Activated CD4-positive, alpha-beta T cell treated with anti-CD3 and anti-CD28 coated beads, Interleukin-10, Interleukin-2, amounts not matched to agents 100 ng/mL and 50 ng/mL, durations not matched to agents 16 hours and 8 hours (primary cell): Measurements from ENCODE around the gene CHD1.

Source experiments
- DNase-seq: peaks from one replicate; pipeline ENCODE4 v3.0.0-alpha.2; 2020

The CHD1 gene

DNA sequence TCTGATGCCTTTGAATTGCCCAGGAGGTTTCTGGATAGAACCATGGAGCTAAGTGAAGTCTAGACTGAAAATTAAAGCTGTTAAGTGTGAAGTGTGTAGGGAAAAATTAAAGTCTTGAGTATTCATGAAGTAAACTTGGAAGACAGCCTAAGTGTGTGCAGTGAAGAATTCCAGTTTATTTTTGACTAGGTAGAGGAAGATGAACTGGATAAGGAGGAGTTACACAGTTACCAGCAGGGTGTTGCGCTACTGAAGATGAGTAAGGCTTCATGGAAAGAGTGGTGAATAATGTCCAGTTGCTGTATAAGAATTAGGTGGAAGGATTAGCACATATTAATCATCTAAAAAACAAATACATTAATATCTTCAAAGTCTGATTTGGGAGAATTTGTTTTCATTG lies 5.7 kb upstream of the CHD1 start:
- DNase-seq: no peak

DNA sequence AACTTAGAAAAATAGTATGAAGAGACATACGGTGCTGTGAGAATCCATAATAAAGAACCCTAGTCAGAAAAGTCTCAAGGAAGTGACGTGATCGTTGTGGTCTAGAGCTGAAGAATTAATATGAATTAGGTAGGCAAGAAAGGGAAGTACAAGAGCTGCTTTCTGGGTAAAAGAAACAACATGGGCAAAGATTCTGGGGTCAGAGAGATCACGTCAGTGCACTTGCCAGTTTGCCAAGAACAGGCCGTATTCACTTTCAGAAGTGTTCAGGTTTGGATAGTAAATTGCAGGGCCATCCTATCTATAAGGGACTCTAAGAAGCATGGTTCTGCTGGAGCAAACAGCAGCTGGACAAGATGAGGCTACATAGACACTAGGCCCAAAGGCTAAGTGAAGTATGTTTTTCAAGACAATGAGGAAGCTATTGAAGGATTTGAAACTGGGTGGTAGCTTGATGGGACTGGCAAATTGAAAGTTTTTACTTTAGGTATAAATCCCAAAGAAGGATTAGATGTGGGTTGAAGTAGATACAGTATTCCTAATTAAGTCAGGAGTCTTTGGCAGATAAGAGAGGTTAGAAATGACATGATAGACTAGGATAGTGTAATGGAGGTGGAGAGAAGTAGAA lies 4.8 kb upstream of the CHD1 start:
- peak; percentile 56 for DNase-seq

DNA sequence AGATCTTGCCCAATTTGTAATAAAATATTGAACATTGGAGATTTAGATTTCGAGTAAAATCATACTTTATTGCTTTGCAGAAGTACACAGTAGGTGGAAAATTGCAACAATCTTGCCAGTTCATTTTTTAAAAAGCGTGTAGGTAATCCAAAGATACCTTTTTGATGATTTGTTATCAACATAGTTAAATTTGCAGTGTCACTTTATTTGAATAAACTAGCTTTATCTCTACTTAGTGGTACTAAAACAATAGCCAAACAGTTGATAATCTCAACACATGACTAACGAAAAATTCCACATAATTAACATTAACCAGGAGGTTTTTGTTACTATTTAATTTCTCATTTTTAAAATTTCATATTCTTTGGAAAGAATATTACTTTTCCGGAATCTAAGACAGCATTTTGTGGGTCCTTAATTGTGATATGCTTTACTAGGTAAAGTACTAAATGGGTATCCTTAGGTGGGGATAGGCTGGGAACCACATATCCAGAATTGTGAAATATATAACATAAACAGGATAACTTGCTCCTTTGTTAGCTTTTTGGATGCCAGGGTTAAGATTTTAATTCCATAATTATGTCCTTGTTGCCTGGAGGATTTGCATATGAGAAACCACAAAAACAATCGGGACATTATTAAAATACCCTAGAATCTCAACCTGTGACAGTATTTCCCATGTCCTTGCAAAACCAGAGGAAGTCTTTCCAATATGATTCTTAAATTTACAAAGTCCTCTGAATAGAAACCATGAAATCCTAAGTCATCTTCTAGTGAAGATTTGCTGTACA lies 2.4 kb upstream of the CHD1 start:
- DNase-seq: no peak

DNA sequence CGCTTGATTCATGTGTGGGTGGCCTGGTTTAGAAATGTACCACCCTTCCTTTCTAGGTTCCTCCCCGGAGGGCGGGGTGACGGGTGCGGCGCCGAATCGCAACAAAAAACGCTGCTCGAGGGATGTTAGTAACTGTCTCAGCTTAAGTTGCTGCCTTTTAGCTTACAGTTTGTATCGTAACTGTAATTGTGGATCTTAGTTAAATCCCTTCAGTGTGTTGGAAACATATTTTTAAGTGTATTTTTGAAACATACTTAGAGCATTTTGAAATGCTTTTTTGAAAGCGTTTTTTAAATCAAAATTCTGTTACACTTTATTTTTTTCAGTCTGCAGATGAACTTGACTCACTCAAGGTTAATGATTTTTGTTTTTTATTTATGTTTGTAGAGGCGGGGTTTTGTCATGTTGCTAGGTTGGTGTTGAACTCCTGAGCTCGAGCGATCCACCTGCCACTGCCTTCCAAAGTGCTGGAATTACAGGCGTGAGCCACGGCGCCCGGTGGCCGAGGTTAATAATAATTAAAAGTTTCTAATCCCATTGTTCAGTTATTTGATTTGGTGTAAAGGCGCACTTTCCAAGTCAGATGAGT lies 997 bp upstream of the CHD1 start:
- DNase-seq: no peak

DNA sequence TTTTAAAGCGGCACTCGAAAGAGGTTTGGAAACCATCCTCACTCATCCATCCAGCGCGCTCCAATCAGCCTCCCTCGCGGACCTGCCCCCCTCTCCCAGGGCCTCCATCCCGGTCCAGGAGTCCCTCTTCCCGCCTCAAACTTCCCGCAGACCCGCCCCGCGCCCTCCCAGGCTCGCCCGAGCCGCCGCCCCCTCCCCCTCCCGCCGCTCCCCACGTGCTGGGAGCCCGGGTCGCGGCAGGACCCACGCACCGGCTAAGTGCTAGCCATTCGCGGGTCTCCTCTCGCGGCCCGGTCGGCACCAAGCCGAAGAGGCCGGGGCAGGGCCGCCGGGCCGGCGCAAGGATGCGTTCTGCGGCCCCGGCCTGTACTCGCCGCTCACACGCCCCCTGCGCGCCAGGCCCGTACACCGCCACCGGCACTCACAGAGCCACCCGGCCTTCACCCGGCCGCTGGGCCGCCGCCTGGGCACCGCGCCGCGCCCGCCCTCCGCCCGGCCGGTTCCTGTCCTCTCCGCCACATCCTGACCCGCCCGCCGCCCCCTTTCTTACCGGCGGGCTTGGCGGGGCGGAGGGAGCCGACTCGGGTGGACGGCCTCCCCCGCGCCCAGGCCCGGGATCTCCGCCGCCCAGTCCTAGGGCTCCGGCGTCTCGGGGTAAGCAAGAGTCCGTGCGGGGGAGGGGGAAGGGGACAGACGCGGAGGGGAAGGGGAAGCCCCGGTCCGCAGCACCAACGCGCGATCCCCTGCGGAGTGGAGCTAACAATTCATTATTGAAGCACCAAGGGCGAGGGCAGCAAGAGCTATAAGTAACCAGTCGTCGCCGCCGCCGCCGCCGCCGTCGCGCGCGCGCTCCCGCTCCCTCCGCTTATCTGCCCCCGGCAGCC lies 576 bp downstream of the CHD1 start:
- peak; percentile 46 for DNase-seq

DNA sequence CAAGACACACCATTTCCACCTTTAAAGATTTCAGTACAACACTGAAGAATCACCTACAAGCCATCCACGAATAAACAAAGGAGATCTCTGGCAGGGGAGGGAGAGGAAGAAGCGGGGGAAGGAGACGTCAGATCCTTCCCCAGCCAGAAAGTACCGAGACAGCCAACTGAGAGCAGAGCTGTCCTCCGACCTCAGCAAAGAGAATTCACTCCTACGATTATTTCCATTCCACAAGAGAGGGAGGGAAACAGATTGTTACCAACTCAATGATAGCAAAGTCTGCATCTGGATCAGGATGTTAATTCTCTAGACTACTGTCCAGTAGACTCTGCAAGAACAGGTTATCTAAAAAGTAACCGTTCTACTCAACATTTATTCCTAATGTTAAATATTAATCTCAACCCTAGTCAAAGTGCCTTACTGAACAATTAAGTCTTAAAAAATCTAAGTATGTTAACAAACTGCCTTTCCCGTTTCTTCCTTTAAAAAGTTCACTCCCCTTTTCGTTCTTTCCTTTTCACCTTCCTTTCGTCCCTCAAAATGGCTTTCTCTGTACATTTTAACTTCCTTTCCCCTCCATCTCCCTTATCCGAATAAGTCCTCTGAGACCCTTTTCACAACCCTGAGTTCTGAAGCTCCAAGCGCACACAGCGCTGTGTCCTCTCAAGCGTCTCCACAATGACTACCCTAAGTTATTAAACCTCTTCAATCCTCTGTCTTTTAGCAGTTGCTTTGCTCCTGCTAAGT lies 1.4 kb downstream of the CHD1 start:
- peak; percentile 73 for DNase-seq

DNA sequence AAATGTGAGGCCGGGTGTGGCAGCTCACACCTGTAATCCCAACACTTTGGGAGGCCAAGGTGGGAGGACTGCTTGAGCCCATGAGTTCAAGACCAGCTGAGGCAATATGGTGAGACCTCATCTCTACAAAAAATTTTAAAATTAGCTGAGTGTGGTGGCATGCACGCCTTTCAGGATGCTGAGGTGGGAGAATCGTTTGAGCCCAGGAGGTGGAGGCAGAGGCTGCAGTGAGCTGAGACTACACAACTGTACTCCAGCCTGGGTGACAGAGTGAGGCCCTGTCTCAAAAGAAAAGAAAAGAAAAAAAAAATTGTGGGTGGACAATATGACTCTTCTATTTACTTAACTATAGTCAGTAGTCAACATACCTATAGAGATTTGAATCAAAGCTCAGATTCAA lies 4.8 kb downstream of the CHD1 start:
- no peak for DNase-seq

DNA sequence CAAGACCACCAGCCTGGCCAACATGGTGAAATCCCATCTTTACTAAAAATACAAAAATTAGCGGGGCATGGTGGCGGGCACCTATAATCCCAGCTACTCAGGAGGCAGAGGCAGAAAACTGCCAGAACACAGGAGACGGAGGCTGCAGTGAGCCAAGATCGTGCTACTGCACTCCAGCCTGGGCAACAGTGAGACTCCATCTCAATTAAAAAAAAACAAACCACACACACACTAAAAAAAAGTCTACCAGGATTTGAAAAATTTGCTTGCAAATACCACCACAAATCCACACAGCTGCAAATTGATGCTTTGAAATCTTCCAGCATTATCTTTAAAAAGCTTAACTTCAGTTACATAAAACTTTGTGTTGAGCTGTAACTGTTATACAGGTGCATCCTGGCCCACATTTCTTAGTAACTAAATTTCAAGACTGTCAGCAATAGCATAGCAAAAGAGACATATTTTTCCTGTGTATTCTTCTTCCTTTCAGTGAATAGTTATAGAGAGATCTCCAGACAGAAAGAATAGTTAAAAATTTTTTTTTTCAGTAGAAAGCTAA lies 6.8 kb downstream of the CHD1 start:
- DNase-seq: no peak

DNA sequence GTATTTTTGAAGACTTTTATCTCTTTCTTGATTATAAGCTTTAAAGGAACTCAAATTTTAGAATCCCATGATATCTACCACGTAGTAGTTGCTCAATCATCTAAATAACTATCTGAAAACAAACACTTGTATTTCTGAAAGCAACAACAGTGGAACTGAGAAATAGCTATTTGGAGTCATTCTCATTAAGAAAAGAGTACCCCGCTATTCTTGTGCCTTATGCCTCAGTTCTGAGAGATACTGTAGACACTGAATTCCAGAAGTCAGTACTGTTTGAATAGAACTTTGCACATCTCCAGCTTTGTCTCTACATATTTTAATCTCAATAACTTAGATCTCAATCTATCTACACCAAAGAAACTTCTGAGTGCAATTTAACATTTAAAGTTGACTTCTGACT lies 11.4 kb downstream of the CHD1 start:
- DNase-seq: no peak

DNA sequence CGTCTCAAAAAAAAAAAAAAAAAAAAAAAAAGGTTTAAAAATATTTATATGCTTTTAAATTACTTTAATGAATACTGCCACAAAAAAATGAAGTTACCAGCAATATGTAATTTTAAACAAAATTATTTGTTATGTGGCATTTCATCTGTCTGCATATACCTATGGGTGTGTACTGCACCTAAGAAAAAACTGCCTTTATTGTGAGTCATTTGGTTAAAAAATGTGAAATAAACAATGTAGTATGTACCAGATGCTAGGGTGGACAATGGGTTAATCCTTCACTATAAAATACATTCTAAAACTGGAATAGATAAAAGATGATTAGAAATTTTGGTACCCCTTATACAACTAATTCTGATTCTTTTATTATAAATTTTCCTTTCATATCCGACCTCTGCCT lies 12.3 kb downstream of the CHD1 start:
- DNase-seq: no peak

DNA sequence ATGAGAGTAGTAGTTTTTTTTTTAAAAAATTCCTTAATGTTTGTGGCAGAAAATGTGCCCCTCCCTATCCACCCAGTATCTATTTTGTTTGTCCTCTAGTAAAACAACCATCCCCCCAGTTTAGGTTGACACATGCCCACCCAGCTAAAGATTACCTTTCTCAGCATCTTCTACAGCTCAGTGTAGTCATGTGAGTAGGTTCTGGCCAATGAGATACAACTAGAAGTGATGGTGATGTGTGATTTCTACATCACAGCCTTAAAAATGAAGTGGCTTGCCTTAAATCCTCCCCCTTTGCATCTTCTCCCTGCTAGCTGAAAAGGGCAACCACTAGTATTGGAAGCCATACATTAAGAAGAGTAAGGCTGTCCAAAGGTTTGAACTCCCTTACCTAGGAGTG lies 14.9 kb downstream of the CHD1 start:
- no peak for DNase-seq

DNA sequence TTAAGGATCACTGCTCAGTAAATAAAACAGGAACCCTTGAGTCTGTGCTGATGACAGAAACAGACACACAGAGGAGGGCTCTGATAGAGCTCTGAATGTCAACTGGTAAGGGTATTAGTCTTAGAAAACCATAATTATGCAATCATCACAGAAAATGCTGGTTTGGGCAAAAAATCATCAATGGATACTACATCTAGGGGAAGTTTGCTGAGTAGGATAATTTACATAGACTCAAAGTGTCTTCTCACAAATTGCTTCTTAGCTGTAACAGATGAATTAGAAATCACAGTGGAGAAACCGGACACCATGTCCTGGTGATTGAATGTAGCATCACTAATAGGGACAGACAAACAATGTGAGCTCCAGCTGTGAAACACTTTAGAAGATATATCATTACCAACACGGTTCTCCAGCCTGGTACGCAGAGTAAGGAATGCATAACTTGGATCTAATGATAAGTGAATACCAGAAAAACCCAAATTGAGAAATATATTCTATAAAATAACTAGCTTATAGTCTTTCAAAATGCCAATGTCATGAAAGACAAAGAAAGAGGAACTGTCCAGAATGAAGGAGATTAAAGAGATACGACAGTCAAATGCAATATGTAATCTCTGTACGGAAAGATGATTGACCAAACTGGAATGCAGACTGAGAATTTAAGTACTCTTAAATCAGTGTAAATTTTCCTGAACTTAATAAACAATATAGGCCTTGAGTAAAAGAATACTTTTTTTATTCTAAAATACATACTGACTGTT lies 17.3 kb downstream of the CHD1 start:
- no peak for DNase-seq

DNA sequence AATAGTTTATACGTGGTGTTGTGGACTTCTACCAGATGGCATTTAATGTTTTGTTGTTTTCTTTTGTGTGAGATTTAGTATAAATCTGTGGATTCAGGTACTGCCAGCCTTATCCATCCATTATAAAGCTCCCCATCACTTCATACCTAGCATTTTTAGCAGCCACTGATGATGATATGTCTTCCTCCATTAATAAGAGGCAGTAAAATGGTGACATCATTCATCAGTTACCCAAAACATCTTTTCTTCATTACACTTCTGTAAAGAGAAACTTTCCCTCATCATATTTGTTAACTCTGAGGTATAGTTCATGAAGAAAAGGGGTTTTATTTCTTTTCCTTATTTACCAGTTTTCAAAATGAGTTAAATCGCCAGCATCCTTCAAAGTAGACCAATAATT lies 19.4 kb downstream of the CHD1 start:
- no peak for DNase-seq

DNA sequence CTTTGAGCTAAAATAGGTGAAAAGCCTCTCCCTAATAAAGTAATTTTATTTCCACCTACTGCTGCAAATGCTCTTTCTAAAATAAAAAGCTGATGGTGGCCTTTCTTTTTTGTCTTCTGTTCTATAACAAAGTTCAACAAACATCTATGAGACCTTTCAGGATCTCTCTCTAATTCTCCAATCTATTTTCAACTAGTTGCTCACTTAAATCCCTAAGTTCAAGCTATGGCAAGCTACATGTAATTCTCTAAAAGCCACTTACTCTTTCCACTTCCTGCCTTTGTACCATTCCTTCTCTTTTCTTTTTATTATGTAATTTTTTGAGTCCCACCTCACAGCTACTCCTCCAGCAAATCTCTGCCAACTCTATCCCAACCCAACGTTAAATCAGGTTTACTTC lies 20.9 kb downstream of the CHD1 start:
- DNase-seq: no peak

DNA sequence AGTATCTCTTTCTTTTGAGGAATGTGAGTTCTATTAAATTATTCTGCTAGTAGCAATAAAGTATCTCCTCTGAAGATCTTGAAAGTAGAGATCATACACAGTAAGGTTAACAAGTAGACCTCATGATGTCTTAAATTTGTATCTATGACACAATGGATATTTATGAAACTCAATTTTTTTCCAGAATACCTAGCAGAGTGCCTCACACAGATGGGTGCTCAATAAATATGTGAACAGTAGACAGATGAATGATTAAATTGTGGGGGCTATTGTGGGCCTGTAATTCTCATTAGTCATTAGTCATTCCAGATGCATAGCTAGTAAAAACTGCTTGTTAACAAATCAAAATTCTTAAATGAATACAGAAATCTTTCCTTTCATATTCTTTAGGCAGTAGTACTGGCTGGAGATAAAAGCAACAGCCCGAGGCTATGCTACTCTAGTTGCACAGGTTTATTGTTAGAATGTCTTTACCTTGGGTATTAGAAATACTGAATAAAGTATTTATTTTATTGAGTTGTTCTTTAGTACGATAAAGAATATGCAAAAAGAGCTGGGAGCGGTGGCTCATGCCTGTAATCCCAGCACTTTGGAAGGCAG lies 22.0 kb downstream of the CHD1 start:
- DNase-seq: no peak

DNA sequence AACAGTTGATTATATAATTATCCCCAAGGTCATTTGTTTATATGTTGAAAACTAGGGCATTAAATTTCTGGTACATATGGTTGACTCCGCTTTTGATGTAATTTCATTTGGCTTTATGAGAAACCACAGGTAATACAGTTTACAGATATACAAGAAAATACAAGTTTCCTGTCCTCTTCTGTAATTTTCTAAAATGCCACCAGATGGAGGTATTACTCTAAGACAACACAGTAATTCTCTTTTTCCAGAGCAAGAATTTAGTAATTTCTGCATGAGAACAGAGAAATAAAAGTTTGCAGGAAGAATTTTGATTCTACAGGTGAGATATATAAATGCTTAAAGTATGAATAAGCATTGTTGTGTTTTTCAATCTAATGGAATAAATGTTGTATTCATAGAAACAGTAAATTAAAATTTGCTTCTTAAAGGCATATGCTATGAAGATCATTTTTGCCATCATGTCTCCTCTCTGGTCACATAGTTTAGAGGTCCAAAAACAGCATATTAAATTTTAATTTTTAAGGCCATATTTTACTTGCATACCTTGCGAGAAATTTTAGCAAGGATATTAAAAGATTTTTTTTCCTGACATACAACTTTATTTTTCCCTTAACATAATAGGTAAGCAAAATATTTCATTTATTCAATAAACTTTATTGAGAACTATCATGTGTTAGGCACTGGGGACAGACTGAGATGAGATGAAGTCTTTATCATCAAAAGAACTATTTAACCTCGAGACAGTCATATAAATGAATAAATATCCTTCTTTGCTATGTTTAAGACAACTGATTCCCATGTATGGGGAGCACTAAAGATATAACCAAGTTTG lies 22.7 kb downstream of the CHD1 start:
- DNase-seq: peak; percentile 60

DNA sequence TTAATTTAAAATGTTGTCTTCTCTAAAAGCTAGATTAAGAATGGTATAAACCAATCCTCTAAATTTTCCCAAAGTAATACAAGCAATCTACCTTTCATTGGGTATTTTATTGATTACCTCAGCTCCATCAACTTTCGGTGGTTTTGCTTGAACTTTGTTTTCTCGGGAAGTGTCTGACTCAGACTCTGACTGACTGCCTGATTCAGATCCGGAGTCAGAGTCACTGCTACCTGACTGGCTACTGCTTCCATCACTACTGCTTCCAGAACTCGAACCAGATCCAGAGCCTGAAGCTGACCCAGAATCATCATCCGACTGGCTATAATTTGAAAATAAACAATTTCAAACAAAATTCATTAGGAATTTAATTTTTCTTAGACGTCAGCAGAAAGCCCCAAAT lies 24.0 kb downstream of the CHD1 start:
- DNase-seq: peak; percentile 68

DNA sequence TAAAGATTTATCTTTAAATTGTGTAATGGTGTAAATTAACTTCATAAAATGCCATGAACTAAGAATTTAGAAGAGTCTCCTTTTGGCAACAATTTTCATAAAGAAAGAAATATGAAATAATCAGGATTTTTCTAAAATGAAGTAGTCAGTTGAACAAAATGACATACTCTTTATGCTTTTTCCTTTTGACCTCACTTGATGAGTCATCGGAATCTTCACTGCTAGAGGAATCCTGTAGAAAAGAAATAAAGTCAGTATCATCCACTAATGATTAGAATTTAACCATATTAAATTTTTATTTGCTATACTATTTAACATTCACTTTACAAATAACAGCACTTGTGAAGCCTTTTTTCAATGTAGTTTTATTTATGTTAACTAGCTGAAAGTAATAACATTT lies 26.1 kb downstream of the CHD1 start:
- DNase-seq: no peak

DNA sequence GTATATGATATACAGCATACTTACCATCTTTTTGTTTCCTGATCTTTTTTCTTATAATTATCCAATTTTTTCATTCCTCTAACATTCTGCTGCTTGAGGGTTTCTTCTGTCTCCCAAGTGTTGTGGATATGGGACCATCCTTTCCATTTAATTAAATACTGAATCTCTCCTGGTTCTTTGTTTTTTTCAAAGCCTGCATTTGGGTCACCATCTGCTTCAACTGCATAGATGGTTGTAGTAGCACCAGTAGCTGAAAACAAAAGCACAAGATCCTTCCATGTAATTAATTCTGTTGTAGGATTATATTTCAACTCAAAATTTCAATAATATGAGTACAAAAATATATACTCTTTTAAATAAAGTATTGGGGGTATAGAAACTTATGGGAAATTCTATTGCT lies 29.4 kb downstream of the CHD1 start:
- no peak for DNase-seq

DNA sequence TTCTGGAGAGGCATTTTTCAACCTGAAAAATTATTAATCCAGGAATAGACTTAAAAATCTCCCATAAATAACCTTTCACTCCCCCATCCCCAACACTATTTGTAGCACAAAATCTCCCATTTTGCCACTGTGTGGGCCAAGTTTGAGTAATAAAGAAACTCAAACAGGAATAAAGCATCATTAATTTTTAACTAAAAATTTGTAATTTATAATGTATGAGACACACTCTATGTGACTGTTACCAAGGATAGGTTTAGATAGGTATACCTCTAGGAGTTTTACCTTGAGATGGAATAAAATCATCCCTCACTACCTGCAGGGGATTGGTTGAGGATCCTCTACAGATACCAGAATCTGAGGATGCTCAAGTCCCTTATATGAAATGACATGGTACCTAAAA lies 30.1 kb downstream of the CHD1 start:
- no peak for DNase-seq
